DND-41 (cell line): ENCODE results near the gene WDR70.

Source experiments
- EZH2 ChIP-seq: IDR thresholded peaks from 3 replicates; pipeline ENCODE4 v1.6.1; 2012; ENCODE audit warnings: borderline replicate concordance, low read depth, mild to moderate bottlenecking, moderate library complexity, low read length, inconsistent platforms; ENCODE audit not compliant: severe bottlenecking
- TF ChIP-seq, protein P1 (sequence below): IDR thresholded peaks from 2 replicates; pipeline ENCODE4 v1.5.1; 2012; ENCODE audit warnings: borderline replicate concordance, low read length, moderate library complexity, mild to moderate bottlenecking; ENCODE audit not compliant: poor library complexity, severe bottlenecking; ENCODE audit errors: extremely low read depth

DNA sequence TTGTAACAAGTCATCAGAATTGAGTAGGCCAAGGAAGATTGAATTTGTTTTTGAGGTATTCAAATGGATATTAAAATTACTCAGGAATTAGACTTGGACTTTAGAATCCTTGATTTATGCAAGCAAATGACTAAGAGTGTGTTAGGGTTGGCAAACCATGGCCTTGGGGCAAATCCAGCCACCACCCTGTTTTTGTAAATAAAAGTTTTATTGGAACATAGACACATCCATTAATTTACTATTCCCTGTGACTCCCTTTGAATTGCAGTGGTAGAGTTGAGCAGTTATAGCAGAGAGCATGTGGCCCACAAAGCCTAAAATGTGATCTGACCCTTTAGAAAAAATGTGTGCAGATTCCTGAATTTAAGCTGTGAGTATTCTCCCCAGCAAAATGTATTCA lies 115.6 kb downstream of the WDR70 start:
- TF ChIP-seq, protein P1, sequence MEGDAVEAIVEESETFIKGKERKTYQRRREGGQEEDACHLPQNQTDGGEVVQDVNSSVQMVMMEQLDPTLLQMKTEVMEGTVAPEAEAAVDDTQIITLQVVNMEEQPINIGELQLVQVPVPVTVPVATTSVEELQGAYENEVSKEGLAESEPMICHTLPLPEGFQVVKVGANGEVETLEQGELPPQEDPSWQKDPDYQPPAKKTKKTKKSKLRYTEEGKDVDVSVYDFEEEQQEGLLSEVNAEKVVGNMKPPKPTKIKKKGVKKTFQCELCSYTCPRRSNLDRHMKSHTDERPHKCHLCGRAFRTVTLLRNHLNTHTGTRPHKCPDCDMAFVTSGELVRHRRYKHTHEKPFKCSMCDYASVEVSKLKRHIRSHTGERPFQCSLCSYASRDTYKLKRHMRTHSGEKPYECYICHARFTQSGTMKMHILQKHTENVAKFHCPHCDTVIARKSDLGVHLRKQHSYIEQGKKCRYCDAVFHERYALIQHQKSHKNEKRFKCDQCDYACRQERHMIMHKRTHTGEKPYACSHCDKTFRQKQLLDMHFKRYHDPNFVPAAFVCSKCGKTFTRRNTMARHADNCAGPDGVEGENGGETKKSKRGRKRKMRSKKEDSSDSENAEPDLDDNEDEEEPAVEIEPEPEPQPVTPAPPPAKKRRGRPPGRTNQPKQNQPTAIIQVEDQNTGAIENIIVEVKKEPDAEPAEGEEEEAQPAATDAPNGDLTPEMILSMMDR: no peak
- no peak for TF ChIP-seq EZH2
